Activated CD4-positive, CD25-positive, alpha-beta regulatory T cell treated with anti-CD3 and anti-CD28 coated beads, Interleukin-2, amount 50 U/mL, for 72 hours (primary cell): ENCODE measurements around the gene TACR1.

ENCODE experiments used
- DNase-seq: peaks from one replicate; pipeline ENCODE4 v3.0.0; 2021

TACR1 gene

GRCh38 chr2:75010571-75010970 lies 188.7 kb downstream of the TACR1 start:
- DNase-seq: no peak

- DNase-seq: no peak
Measured at GRCh38 chr2:75007819-75008218, 191.5 kb downstream of the TACR1 start.

GRCh38 chr2:75007061-75007460 lies 192.3 kb downstream of the TACR1 start:
- DNase-seq: no peak

GRCh38 chr2:75006041-75006440 lies 193.3 kb downstream of the TACR1 start:
- DNase-seq: no peak

GRCh38 chr2:75003773-75004172 lies 195.5 kb downstream of the TACR1 start:
- DNase-seq: no peak

- no peak for DNase-seq
Measured at GRCh38 chr2:75003276-75003675, 196.0 kb downstream of the TACR1 start.

GRCh38 chr2:75002007-75002406 lies 197.3 kb downstream of the TACR1 start:
- DNase-seq: no peak

GRCh38 chr2:74999468-74999867 lies 199.9 kb downstream of the TACR1 start:
- no peak for DNase-seq
